Retinal pigment epithelial cell (primary cell): Measurements from ENCODE around the gene P4HA3.

Source experiments
- DNase-seq: peaks from one replicate; pipeline ENCODE4 v3.0.0-alpha.2; 2010; ENCODE audit warnings: low read depth
- H3K4me3 ChIP-seq: 2 replicates; pipeline ENCODE4 v1.5.1; 2011; ENCODE audit warnings: mild to moderate bottlenecking, low read length, control low read depth, moderate library complexity
- CTCF ChIP-seq: conservative IDR thresholded peaks from 2 replicates; pipeline ENCODE4 v1.5.1; 2011; ENCODE audit warnings: low read depth, low read length, control low read depth, inconsistent platforms

P4HA3 gene

DNA sequence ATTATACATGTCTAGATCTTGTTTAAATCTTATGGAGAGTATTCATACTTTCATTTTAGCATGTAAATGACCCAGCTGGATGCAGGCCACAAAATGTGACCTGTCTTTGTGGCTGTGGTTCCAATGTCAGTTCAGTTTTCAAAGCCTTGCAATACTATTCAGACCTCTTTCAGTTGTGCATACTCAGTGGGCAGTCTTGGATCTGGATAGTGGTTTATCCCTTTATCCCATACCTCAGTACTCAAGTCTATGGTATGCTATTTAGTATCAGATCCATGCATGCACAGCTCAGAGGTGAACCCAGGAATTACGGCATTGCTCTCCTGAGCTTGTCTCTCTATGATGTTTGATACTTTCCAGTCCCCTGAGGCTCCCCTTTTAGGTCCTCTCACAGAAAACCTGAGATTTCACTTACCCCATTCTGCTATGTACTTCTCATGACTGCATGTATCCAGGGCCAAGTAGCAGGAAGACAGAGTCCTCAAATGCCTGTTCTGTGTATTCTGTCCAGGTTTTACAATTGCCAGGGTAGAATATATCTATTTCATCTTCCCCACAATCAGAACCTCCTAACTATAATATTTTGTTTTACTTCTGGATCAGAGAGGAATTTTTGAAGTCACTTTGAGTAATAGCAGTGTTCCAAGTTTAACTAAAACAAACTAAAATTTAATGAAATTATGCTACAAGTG, 6.9 kb upstream of the P4HA3 start:
- H3K4me3 ChIP-seq, result no peak overlapping the region
- DNase-seq, result no peak
- no peak for TF ChIP-seq CTCF

DNA sequence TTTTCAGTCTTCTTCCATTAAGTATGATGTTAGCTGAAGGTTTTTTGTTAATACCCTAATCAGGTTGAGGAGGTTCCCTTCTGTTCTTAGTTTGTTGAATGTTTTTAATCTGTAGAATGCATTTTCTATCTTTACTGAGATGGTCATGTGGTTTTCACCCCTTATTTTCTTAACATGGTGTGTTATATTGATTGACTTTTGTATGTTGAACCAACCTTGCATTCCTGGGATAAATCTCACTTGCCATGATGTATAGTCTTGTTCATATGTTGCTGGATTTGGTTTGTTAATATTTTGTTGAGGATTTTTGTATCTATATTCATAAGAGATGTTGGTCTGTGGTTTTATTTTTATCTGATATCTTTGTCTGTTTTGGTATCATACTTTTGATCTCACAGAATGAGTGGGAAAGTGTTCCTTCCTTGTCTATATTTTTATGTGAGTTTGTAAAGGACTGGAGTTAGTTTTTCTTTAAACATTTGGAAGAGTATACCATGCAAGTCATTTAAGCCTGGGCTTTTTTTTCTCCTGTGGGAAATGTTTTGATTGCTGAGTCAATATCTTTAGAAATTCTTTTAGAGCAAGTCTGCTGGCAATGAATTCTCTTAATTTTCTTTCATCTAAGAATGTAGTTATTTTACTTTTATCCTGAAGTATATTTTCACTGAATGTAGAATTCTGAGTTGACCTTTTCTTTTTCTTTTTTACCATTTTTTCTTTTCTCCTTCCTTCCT, 5.5 kb upstream of the P4HA3 start:
- TF ChIP-seq CTCF, result no peak
- DNase-seq, result no peak
- no peak overlapping the region for H3K4me3 ChIP-seq

GRCh38 chr11:74312326-74312725, 886 bp upstream of the P4HA3 start:
- DNase-seq, result no peak
- no peak overlapping the region for H3K4me3 ChIP-seq
- no peak for TF ChIP-seq CTCF

- no peak for TF ChIP-seq CTCF
- no peak for DNase-seq
- peak overlapping the region; percentile 41 for H3K4me3 ChIP-seq
Observed at GRCh38 chr11:74310857-74311256, 583 bp downstream of the P4HA3 start.

GRCh38 chr11:74307434-74307833, 4.0 kb downstream of the P4HA3 start:
- DNase-seq, result peak; percentile 27
- no peak for TF ChIP-seq CTCF
- no peak overlapping the region for H3K4me3 ChIP-seq

DNA sequence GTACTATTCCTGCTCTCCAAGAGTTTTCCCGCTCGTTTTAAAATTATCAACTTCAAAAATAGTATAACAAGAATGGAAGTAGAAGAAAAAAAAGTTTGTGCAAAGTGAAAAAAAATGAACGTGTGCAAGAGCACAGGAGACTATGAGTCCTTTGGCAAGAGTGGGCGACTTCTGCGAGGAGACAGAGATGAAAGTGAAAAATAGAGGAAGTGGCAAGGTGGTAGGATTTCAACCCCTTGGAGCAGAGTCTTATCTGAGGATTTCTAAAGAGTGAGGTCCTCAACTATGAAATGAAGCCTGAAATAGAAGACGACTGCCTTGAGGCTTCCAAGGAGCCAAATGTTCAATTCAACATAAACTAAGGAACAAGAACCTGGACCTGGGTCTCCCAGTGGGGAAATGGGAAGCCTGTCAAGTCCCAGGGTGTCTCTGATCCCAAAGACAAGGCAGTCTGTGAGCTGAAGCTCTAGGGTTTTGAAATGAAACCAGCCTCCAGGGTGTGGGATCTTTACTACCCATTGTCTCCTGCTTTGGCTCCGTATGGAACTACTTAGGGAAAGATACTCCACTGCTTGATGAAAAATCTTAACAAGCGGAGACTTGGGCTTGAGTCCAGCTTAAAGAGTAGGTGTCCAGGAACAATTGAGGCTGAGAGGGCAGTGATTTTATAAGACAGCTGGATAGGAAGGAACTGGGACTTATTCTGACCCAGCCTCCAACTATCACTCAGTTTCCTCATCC, 4.8 kb downstream of the P4HA3 start:
- DNase-seq, result no peak
- no peak overlapping the region for H3K4me3 ChIP-seq
- TF ChIP-seq CTCF, result no peak
